ENCODE data around the gene MSI1.

DNA sequence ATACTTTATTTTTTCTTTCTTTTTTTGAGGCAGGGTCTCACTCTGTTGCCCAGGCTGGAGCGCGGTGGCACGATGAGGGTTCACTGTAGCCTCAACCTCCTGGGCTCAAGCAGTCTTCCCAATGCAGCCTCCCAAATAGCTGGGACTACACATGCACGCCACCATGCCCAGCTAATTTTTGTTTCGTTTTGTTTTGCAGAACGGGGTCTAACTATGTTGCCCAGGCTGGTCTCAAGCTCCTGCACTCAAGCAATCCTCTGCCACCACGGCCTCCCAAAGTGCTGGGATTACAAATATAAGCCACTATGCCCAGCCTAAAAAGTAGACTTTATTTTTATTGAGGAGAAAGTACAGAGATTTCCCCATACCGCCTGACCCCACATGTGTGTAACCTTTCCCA, 4.7 kb upstream of the MSI1 start:
- no peak for TF ChIP-seq POLR2A (IDR thresholded peaks at IDR 0.05)
- TF ChIP-seq, protein P1, sequence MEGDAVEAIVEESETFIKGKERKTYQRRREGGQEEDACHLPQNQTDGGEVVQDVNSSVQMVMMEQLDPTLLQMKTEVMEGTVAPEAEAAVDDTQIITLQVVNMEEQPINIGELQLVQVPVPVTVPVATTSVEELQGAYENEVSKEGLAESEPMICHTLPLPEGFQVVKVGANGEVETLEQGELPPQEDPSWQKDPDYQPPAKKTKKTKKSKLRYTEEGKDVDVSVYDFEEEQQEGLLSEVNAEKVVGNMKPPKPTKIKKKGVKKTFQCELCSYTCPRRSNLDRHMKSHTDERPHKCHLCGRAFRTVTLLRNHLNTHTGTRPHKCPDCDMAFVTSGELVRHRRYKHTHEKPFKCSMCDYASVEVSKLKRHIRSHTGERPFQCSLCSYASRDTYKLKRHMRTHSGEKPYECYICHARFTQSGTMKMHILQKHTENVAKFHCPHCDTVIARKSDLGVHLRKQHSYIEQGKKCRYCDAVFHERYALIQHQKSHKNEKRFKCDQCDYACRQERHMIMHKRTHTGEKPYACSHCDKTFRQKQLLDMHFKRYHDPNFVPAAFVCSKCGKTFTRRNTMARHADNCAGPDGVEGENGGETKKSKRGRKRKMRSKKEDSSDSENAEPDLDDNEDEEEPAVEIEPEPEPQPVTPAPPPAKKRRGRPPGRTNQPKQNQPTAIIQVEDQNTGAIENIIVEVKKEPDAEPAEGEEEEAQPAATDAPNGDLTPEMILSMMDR (IDR thresholded peaks at IDR 0.05) = no peak

Data from body of pancreas (tissue), 4 donors.